Gastrocnemius medialis (tissue), 4 donors: ENCODE measurements around the gene TBC1D25.

ENCODE experiments used
- POLR2A ChIP-seq, 2 donors: fragments of 450-650 bp; IDR thresholded peaks; one replicate each; pipeline ENCODE4 v1.6.1; 2017; ENCODE audit warnings: antibody characterized with exemption in 2 of 2, mild to moderate bottlenecking in 2 of 2, moderate library complexity in 2 of 2
- TF ChIP-seq, protein P1 (sequence below), 5 experiments: fragments of 450-650 bp in 3 of 5; fragments of 200-600 bp in 2 of 5; sonication (generic) in 2 of 5; IDR thresholded peaks in 4 of 5; conservative IDR thresholded peaks in 1 of 5; 1 replicate in 4 of 5; 2 replicates in 1 of 5; pipeline ENCODE4 v1.5.1; 2016 to 2019; ENCODE audit warnings: antibody characterized with exemption in 5 of 5, mild to moderate bottlenecking in 3 of 5, moderate library complexity in 3 of 5

DNA sequence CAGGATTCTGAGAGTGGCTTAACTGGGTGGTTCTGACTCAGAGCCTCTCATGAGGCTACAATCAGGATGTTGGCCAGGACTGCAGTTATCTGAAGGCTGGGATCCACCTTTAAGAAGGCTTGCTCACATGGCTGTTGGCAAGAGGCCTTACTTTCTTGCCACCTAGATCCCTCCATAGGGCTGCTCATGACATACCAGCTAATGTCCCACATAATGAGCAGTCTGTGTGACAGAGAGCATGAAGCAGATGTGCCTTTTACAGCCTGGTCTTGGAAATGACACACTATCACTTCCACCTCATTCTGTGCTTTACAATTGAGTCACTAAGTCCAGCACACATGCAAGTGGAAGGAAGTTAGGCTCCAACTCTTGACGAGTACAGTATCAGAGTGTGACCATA, 30.4 kb downstream of the TBC1D25 start:
- TF ChIP-seq, protein P1, sequence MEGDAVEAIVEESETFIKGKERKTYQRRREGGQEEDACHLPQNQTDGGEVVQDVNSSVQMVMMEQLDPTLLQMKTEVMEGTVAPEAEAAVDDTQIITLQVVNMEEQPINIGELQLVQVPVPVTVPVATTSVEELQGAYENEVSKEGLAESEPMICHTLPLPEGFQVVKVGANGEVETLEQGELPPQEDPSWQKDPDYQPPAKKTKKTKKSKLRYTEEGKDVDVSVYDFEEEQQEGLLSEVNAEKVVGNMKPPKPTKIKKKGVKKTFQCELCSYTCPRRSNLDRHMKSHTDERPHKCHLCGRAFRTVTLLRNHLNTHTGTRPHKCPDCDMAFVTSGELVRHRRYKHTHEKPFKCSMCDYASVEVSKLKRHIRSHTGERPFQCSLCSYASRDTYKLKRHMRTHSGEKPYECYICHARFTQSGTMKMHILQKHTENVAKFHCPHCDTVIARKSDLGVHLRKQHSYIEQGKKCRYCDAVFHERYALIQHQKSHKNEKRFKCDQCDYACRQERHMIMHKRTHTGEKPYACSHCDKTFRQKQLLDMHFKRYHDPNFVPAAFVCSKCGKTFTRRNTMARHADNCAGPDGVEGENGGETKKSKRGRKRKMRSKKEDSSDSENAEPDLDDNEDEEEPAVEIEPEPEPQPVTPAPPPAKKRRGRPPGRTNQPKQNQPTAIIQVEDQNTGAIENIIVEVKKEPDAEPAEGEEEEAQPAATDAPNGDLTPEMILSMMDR (IDR thresholded peaks at IDR 0.05 in 4 of 5, conservative IDR thresholded peaks at IDR 0.05 in 1 of 5), result no peak
- no peak for TF ChIP-seq POLR2A (IDR thresholded peaks at IDR 0.05)
